ENCODE data around the gene HCRTR1.
"Not testable (repeated sequence)": the region's sequence is repeated elsewhere in the genome, so short reads cannot be mapped to it uniquely, and the experiment has no call there.

HCRTR1 gene

GRCh38 chr1:31586376-31587327, 30.8 kb upstream of the HCRTR1 start:
- FAIRE-seq: no peak
- TF ChIP-seq SPI1 (IDR thresholded peaks at IDR 0.05; ENCODE audit: low read depth, low read length) (no peak), POU2F2 (IDR thresholded peaks at IDR 0.05; ENCODE audit: low read depth, low read length) (no peak), TAF1 (IDR thresholded peaks at IDR 0.05; ENCODE audit: low read depth, low read length) (no peak), PAX5 (IDR thresholded peaks at IDR 0.05; ENCODE audit: insufficient read depth, low read length, severe bottlenecking) (no peak), POLR2A (IDR thresholded peaks at IDR 0.05; ENCODE audit: low read depth, low read length) (no peak), POLR2AphosphoS5 (IDR thresholded peaks at IDR 0.05; ENCODE audit: low read depth, low read length) (no peak)
- no peak for DNase-seq (ENCODE audit: insufficient read length, low spot score)

GRCh38 chr1:31587328-31587699, 30.2 kb upstream of the HCRTR1 start:
- FAIRE-seq; DNase-seq (ENCODE audit: insufficient read length, low spot score): not testable (repeated sequence)

GRCh38 chr1:31587720-31588423, 29.6 kb upstream of the HCRTR1 start:
- no peak for TF ChIP-seq PAX5 (IDR thresholded peaks at IDR 0.05; ENCODE audit: insufficient read depth, low read length, severe bottlenecking)
- TF ChIP-seq POLR2A (IDR thresholded peaks at IDR 0.05; ENCODE audit: low read depth, low read length): no peak
- TF ChIP-seq TAF1 (IDR thresholded peaks at IDR 0.05; ENCODE audit: low read depth, low read length): no peak
- TF ChIP-seq POLR2AphosphoS5 (IDR thresholded peaks at IDR 0.05; ENCODE audit: low read depth, low read length): no peak
- no peak for TF ChIP-seq POU2F2 (IDR thresholded peaks at IDR 0.05; ENCODE audit: low read depth, low read length)
- no peak for TF ChIP-seq SPI1 (IDR thresholded peaks at IDR 0.05; ENCODE audit: low read depth, low read length)
- FAIRE-seq (peak; percentile 66), DNase-seq (ENCODE audit: insufficient read length, low spot score) (peak; percentile 78)

GRCh38 chr1:31588751-31589515, 28.6 kb upstream of the HCRTR1 start:
- FAIRE-seq: no peak
- no peak for TF ChIP-seq PAX5 (IDR thresholded peaks at IDR 0.05; ENCODE audit: insufficient read depth, low read length, severe bottlenecking)
- TF ChIP-seq TAF1 (IDR thresholded peaks at IDR 0.05; ENCODE audit: low read depth, low read length): no peak

GRCh38 chr1:31591425-31592093, 25.9 kb upstream of the HCRTR1 start:
- TF ChIP-seq POU2F2 (IDR thresholded peaks at IDR 0.05; ENCODE audit: low read depth, low read length) (no peak), PAX5 (IDR thresholded peaks at IDR 0.05; ENCODE audit: insufficient read depth, low read length, severe bottlenecking) (no peak)
- DNase-seq (ENCODE audit: insufficient read length, low spot score) (no peak), FAIRE-seq (no peak)

More at GRCh38 chr1:31588751-31589515, 28.6 kb upstream of the HCRTR1 start:
- DNase-seq (ENCODE audit: insufficient read length, low spot score): no peak

GRCh38 chr1:31592132-31592531, 25.4 kb upstream of the HCRTR1 start:
- DNase-seq (ENCODE audit: insufficient read length, low spot score): no peak
- no peak for FAIRE-seq
- no peak for TF ChIP-seq PAX5 (IDR thresholded peaks at IDR 0.05; ENCODE audit: insufficient read depth, low read length, severe bottlenecking)
- no peak for TF ChIP-seq SPI1 (IDR thresholded peaks at IDR 0.05; ENCODE audit: low read depth, low read length)
- TF ChIP-seq POLR2AphosphoS5 (IDR thresholded peaks at IDR 0.05; ENCODE audit: low read depth, low read length): no peak
- no peak for TF ChIP-seq POU2F2 (IDR thresholded peaks at IDR 0.05; ENCODE audit: low read depth, low read length)
- no peak for TF ChIP-seq TAF1 (IDR thresholded peaks at IDR 0.05; ENCODE audit: low read depth, low read length)
- no peak for TF ChIP-seq POLR2A (IDR thresholded peaks at IDR 0.05; ENCODE audit: low read depth, low read length)

GRCh38 chr1:31593136-31593665, 24.3 kb upstream of the HCRTR1 start:
- no peak for TF ChIP-seq POLR2A (IDR thresholded peaks at IDR 0.05; ENCODE audit: low read depth, low read length)
- no peak for TF ChIP-seq POLR2AphosphoS5 (IDR thresholded peaks at IDR 0.05; ENCODE audit: low read depth, low read length)
- TF ChIP-seq POU2F2 (IDR thresholded peaks at IDR 0.05; ENCODE audit: low read depth, low read length): no peak
- no peak for TF ChIP-seq TAF1 (IDR thresholded peaks at IDR 0.05; ENCODE audit: low read depth, low read length)
- no peak for TF ChIP-seq PAX5 (IDR thresholded peaks at IDR 0.05; ENCODE audit: insufficient read depth, low read length, severe bottlenecking)
- no peak for TF ChIP-seq SPI1 (IDR thresholded peaks at IDR 0.05; ENCODE audit: low read depth, low read length)
- FAIRE-seq (no peak), DNase-seq (ENCODE audit: insufficient read length, low spot score) (no peak)

GRCh38 chr1:31593770-31594632, 23.5 kb upstream of the HCRTR1 start:
- FAIRE-seq: peak; percentile 95
- TF ChIP-seq SPI1 (IDR thresholded peaks at IDR 0.05; ENCODE audit: low read depth, low read length) (peak; percentile 55), POLR2AphosphoS5 (IDR thresholded peaks at IDR 0.05; ENCODE audit: low read depth, low read length) (no peak)
- peak; percentile 73 for DNase-seq (ENCODE audit: insufficient read length, low spot score)
